ENCODE measurements around the gene RAB11A.

Gene RAB11A

DNA sequence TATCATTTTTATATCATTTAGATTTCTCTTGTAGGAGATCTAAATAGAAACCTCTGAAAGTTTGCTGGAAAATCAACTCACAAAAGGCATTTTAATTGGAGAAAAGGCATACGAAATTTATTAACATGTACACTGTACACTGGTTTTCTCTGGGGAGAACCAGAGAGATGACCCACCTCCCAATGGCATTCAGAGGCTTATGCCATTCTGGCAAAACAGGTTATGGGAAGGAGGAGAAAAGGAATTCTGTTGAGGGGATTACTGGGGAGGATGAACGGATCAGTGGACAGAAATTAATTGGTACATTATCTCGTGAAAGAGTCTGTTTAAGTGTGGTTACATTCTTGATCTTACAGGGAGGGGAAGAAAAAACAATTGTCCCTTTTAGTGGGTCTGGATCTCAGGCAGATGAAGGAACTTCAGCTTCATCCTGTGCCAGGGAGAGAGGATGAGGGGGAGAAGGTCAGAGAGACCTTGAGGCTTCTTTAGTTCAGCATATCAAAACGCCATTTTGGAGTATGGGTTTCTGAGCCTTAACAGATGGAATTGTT, 16.5 kb downstream of the RAB11A start:
- no peak for DNase-seq (ENCODE audit: low read depth)
- no peak overlapping the region for H3K4me3 ChIP-seq (ENCODE audit: control insufficient read depth, low read depth, low read length)
- TF ChIP-seq, protein P1, sequence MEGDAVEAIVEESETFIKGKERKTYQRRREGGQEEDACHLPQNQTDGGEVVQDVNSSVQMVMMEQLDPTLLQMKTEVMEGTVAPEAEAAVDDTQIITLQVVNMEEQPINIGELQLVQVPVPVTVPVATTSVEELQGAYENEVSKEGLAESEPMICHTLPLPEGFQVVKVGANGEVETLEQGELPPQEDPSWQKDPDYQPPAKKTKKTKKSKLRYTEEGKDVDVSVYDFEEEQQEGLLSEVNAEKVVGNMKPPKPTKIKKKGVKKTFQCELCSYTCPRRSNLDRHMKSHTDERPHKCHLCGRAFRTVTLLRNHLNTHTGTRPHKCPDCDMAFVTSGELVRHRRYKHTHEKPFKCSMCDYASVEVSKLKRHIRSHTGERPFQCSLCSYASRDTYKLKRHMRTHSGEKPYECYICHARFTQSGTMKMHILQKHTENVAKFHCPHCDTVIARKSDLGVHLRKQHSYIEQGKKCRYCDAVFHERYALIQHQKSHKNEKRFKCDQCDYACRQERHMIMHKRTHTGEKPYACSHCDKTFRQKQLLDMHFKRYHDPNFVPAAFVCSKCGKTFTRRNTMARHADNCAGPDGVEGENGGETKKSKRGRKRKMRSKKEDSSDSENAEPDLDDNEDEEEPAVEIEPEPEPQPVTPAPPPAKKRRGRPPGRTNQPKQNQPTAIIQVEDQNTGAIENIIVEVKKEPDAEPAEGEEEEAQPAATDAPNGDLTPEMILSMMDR (IDR thresholded peaks at IDR 0.05; ENCODE audit: control insufficient read depth, insufficient read depth, low read depth, low read length, missing control alignments), result no peak

DNA sequence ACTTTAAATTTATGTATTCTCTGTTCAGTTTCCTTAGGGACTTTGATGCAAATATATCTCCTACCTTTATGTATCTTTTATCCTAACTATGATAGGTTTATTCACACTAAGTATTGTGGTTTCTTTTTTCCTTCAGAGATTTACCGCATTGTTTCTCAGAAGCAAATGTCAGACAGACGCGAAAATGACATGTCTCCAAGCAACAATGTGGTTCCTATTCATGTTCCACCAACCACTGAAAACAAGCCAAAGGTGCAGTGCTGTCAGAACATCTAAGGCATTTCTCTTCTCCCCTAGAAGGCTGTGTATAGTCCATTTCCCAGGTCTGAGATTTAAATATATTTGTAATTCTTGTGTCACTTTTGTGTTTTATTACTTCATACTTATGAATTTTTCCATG, 18.3 kb downstream of the RAB11A start:
- no peak for DNase-seq (ENCODE audit: low read depth)
- TF ChIP-seq, protein P1 (IDR thresholded peaks at IDR 0.05; ENCODE audit: control insufficient read depth, insufficient read depth, low read depth, low read length, missing control alignments), result no peak
- no peak overlapping the region for H3K4me3 ChIP-seq (ENCODE audit: control insufficient read depth, low read depth, low read length)

DNA sequence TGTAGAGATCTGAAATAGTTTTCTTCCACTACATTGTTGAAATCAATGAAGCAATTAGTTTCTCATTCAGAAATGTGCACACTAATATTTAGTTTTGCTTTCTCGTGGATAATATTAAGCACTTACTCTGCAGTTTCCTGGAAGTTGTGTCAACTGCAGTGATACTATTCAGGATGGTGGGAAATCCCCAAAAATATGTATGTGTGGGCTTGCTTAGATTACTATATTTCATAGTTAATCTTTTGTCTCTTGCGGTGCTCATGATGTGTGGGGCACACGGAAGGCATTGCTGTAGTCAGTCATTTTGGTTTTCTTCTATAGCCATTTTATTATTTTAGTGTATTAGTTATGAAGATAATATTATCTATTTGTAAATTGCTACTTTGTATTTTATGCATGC, 19.7 kb downstream of the RAB11A start:
- H3K4me3 ChIP-seq (ENCODE audit: control insufficient read depth, low read depth, low read length), result no peak overlapping the region
- TF ChIP-seq, protein P1 (IDR thresholded peaks at IDR 0.05; ENCODE audit: control insufficient read depth, insufficient read depth, low read depth, low read length, missing control alignments), result no peak
- no peak for DNase-seq (ENCODE audit: low read depth)

DNA sequence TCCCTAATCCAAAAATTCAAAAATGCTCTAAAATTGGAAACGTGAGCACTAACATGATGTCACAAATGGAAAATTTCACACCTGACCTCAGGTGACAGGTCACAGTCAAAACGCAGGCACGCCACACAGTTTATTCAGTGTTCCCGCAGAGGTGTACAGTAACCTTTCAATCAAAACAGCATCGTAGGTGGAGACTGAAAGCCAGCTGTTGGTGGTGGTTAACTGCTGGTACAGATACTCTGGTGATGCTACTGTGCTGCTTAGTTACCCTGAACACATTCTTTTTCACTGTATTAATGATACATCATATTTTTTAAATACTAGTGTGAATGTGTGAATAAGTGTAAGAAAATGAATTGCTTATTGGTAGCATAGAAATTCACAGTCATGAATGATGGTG, 23.8 kb downstream of the RAB11A start:
- TF ChIP-seq, protein P1 (IDR thresholded peaks at IDR 0.05; ENCODE audit: control insufficient read depth, insufficient read depth, low read depth, low read length, missing control alignments), result no peak
- no peak overlapping the region for H3K4me3 ChIP-seq (ENCODE audit: control insufficient read depth, low read depth, low read length)
- no peak for DNase-seq (ENCODE audit: low read depth)

DNA sequence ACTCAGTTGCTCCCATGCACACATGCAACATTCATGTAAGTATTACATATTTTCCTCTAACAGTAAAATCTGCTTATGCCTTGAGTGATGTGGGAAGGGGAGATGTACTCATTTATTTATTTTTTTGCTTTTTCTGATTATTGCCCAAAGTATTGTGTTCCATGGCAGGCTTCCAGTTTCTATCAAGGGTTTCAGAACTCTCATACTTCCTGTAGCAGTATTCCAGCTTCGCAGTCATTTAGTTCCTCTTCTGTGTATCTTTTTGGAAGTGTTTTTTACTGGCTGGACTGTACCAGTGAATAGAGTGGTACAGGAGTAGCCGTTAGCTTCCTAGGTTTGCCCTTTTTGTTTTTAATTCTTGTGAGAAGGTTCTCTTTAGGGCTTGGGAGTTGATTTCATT, 26.9 kb downstream of the RAB11A start:
- DNase-seq (ENCODE audit: low read depth), result no peak
- no peak overlapping the region for H3K4me3 ChIP-seq (ENCODE audit: control insufficient read depth, low read depth, low read length)
- TF ChIP-seq, protein P1 (IDR thresholded peaks at IDR 0.05; ENCODE audit: control insufficient read depth, insufficient read depth, low read depth, low read length, missing control alignments), result no peak

DNA sequence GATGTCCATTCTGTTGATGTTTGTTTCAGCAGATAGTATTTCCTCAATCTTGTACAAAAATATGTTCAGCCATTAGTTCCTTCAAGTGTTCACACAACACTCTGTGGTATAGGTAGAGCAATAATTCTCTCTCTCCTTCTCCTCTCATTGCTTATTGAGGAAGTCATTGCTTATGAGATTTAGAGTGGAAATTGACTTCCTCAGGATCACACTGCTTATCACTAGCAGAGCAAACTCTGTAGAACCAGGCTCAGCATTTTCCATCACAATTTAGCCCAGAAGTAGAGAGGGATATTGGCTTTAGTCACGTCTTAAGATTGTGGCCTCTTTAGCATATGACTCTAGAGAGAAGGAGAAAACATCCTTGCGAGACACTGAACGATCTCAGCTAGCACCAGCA, 31.2 kb downstream of the RAB11A start:
- TF ChIP-seq, protein P1 (IDR thresholded peaks at IDR 0.05; ENCODE audit: control insufficient read depth, insufficient read depth, low read depth, low read length, missing control alignments), result no peak
- no peak overlapping the region for H3K4me3 ChIP-seq (ENCODE audit: control insufficient read depth, low read depth, low read length)
- DNase-seq (ENCODE audit: low read depth), result no peak

DNA sequence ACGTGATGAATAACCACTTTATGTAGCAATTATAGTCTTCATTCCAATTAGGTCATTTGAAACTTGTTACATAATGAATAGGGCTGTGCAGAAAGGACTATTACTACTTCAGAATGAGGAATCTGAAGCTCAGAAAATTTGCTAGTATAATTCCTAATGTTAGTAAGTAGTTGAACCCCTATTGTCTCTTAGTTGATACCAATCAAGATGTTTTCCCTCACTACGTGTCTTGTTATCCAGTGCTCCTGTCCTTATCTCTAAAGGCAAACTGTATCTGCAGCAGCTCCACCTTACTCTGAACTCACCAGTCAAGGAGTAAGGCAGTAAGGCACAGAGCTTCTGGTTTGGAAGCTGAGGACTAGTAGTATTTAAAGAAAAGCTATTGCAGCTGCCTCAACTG, 32.0 kb downstream of the RAB11A start:
- TF ChIP-seq, protein P1 (IDR thresholded peaks at IDR 0.05; ENCODE audit: control insufficient read depth, insufficient read depth, low read depth, low read length, missing control alignments), result no peak
- H3K4me3 ChIP-seq (ENCODE audit: control insufficient read depth, low read depth, low read length), result no peak overlapping the region
- DNase-seq (ENCODE audit: low read depth), result no peak
